Heart right ventricle (tissue), 16 donors: ENCODE results near the gene RRP8. TPM values are rescaled to one million over a fixed set of nuclear protein-coding genes. Genes with fewer than 3 reads are reported as not detected.

Experiments used
- ATAC-seq, 8 donors: fragments of 200-7000 bp; cut with Tn5 transposase; one replicate each; pipeline ENCODE4 v1.9.1; 2020; ENCODE audit warnings: mild to moderate bottlenecking in 8 of 8, moderate library complexity in 8 of 8, moderate number of reproducible peaks in 1 of 8
- DNase-seq, 2 donors: peaks; one replicate each; pipeline ENCODE4 v3.0.0-alpha.2; 2020
- H3K27ac ChIP-seq, 10 donors: fragments of 200-600 bp; sonication (generic) in 2 of 10; one replicate each; pipeline versions ENCODE4 v1.5.0 to v1.8.0; 2020 to 2022; ENCODE audit warnings: mild to moderate bottlenecking in 3 of 10
- H3K27me3 ChIP-seq, 7 donors: fragments of 200-600 bp; one replicate each; pipeline ENCODE4 v1.8.0; 2021 to 2022; ENCODE audit warnings: mild to moderate bottlenecking in 2 of 7
- H3K36me3 ChIP-seq, 9 donors: fragments of 200-600 bp; sonication (generic) in 1 of 9; one replicate each; pipeline versions ENCODE4 v1.5.0 to v1.8.0; 2020 to 2022; ENCODE audit warnings: mild to moderate bottlenecking in 2 of 9
- H3K4me1 ChIP-seq, 9 donors: fragments of 200-600 bp; sonication (generic) in 1 of 9; one replicate each; pipeline versions ENCODE4 v1.5.0 to v1.8.0; 2020 to 2022; ENCODE audit warnings: mild to moderate bottlenecking in 4 of 9
- H3K4me3 ChIP-seq, 10 donors: fragments of 200-600 bp; sonication (generic) in 2 of 10; one replicate each; pipeline versions ENCODE4 v1.5.0 to v1.8.0; 2020 to 2022; ENCODE audit warnings: mild to moderate bottlenecking in 7 of 10, moderate library complexity in 2 of 10
- H3K9me3 ChIP-seq, 11 donors: fragments of 200-600 bp in 10 of 11; sonication (generic) in 2 of 11; one replicate each; pipeline versions ENCODE4 v1.5.0 to v1.8.0; 2013 to 2022; ENCODE audit warnings: mild to moderate bottlenecking in 2 of 11, control low read depth in 1 of 11, moderate library complexity in 1 of 11
- CTCF ChIP-seq, 9 donors: fragments of 200-600 bp; sonication (generic) in 2 of 9; IDR thresholded peaks; one replicate each; pipeline versions ENCODE4 v1.5.0 to v1.8.0; 2021 to 2022; ENCODE audit warnings: antibody characterized with exemption in 9 of 9, mild to moderate bottlenecking in 5 of 9, moderate library complexity in 1 of 9
- WGBS, 2 donors: extraction: QIAGEN DNeasy Blood & Tissue Kit; methylation state at CpG; one replicate each; pipeline ENCODE4 v1.1.7; 2013; ENCODE audit warnings: inconsistent platforms in 1 of 2; 5-methylcytosine and 5-hydroxymethylcytosine counted together
- intact Hi-C, 10 donors: fragments of 100-400 bp; cut with DNase I; formaldehyde crosslinking; loops; one replicate each; pipeline versions ENCODE4 v1.11.1 to v1.14.2; 2022
- polyA plus RNA-seq, 2 donors: library from polyadenylated mRNA; stranded (reverse); fragments of 200-250 nt; gene quantifications; one replicate each; pipeline ENCODE4 v1.2.3, GENCODE V29; 2013
- total RNA-seq, 10 donors: library from RNA; stranded (reverse); fragmentation: NEBNext Ultra II Directional in 3 of 10; extraction: Animal tissue kit (Norgen Biotek cat#: 25700) in 3 of 10; gene quantifications; one replicate each; pipeline versions ENCODE4 v1.2.1 to v1.2.4, GENCODE V29; 2021 to 2023
- donor health status: Arrhythmogenic right ventricular cardiomyopathy.
- donor health status: ischemic (EF 13 %, LVEDD 7.1; RV severe dilation, severe dysfunction).
- donor health status: healthy with polysubstance abuse.
- donor health status: DM: no; HTN: yes; CAD: no.
- donor health status: DM: no; HTN: no; CAD: no.
- donor health status: ischemic (EF 25% LVEDD 6.9; RV normal size, moderate dysfunction).
- donor health status: ischemic (EF 25% LVEDD 5.7; RV mildly dilated, moderate dysfunction).
- donor health status: healthy.
- donor health status: DM: yes; HTN: yes; CAD: no.
- donor health status: Ischemic cardiomyopathy.
- donor health status: ischemic (EF 35%, LVEDD 5.7; RV mildly dilated, moderate dysfunction).
- donor health status: nonischemic (EF 11% LVEDD 7.7; RV severe dilation, severe dysfunction).
- donor health status: DM: yes; HTN: yes; CAD: no.
- donor health status: PGD.
- donor health status: ischemic (EF 29% LVEDD 5.4; RV normal size, mild dysfunction).
- donor health status: nonischemic (EF 23%, LVEDD 6.1; RV moderate dilation, normal function).

Gene RRP8
- total and polyA plus RNA-seq, 12 donors, result 12.1 to 23.3 (median 20.5) TPM

- intact Hi-C loops, result no loop called here
- H3K9me3 ChIP-seq, result no peaks in the 10 kb centered on the region
- WGBS, 2 donors, result 84 to 86% methylated on average over 5 of the region's 5 CpGs
- no peak for TF ChIP-seq CTCF (IDR thresholded peaks at IDR 0.05)
- H3K4me1 ChIP-seq, result peaks cover 0 to 10% (median 0%) of the 10 kb centered on the region in 9 donors
- peaks cover 0 to 4% (median 0%) of the 10 kb centered on the region in 9 donors for H3K36me3 ChIP-seq
- ATAC-seq, result no peak
- DNase-seq, result no peak
- no peaks in the 10 kb centered on the region for H3K27me3 ChIP-seq
- no peak overlapping the region for H3K4me3 ChIP-seq
- H3K27ac ChIP-seq, result no peak overlapping the region
Measured at GRCh38 chr11:6554828-6555706, 48.3 kb downstream of the RRP8 start.

GRCh38 chr11:6553634-6554033 is 49.8 kb downstream of the RRP8 start:
- Histone ChIP-seq H3K27ac (no peak overlapping the region), H3K9me3 (no peaks in the 10 kb centered on the region), H3K4me1 (peaks cover 0 to 5% (median 0%) of the 10 kb centered on the region in 9 donors), H3K4me3 (no peak overlapping the region), H3K36me3 (peaks cover 0 to under 1% (median 0%) of the 10 kb centered on the region in 9 donors), H3K27me3 (no peaks in the 10 kb centered on the region)
- no peak for TF ChIP-seq CTCF (IDR thresholded peaks at IDR 0.05)
- intact Hi-C loops, result no loop called here
- ATAC-seq (no peak), DNase-seq (no peak)

- ATAC-seq (no peak), DNase-seq (no peak)
- intact Hi-C loops, result loop anchor here in 1 of 10 donors (5.0 kb wide), 1 partner anchor 54 kb away; the partner anchor contains the start of genes ILK and RRP8
- 90 to 93% methylated on average over 3 of the region's 3 CpGs for WGBS, 2 donors
- H3K4me1 ChIP-seq, result peaks cover 0 to 21% (median 0%) of the 10 kb centered on the region in 9 donors
- no peak overlapping the region for H3K27ac ChIP-seq
- H3K9me3 ChIP-seq, result no peaks in the 10 kb centered on the region
- no peak for TF ChIP-seq CTCF (IDR thresholded peaks at IDR 0.05)
- H3K27me3 ChIP-seq, result no peaks in the 10 kb centered on the region
- H3K36me3 ChIP-seq, result peaks cover 0 to 30% (median 4%) of the 10 kb centered on the region in 9 donors
- no peak overlapping the region for H3K4me3 ChIP-seq
Measured at GRCh38 chr11:6548641-6549040, 54.8 kb downstream of the RRP8 start.

- Histone ChIP-seq H3K9me3 (no peaks in the 10 kb centered on the region), H3K4me1 (peaks cover 0 to 21% (median 0%) of the 10 kb centered on the region in 9 donors), H3K36me3 (peaks cover 0 to 30% (median 4%) of the 10 kb centered on the region in 9 donors), H3K27ac (no peak overlapping the region), H3K27me3 (no peaks in the 10 kb centered on the region), H3K4me3 (no peak overlapping the region)
- WGBS, 2 donors, result 95 to 98% methylated on average over 2 of the region's 2 CpGs
- DNase-seq, result no peak
- intact Hi-C loops, result loop anchor here in 1 of 10 donors (5.0 kb wide), 1 partner anchor 54 kb away; the partner anchor contains the start of genes ILK and RRP8
- ATAC-seq, result no peak
- TF ChIP-seq CTCF (IDR thresholded peaks at IDR 0.05), result no peak
Measured at GRCh38 chr11:6548121-6548520, 55.3 kb downstream of the RRP8 start.
